GM12872 (cell line): ENCODE data around the gene CSH2.
"Not testable (repeated sequence)": the region's sequence is repeated elsewhere in the genome, so short reads cannot be mapped to it uniquely, and the experiment has no call there.

Experiments
- CTCF ChIP-seq: IDR thresholded peaks from 3 replicates; pipeline ENCODE4 v1.5.1; 2011; ENCODE audit warnings: low read depth, mild to moderate bottlenecking, low read length, moderate library complexity; ENCODE audit not compliant: insufficient read depth

The CSH2 gene

GRCh38 chr17:63873577-63873976 lies at the start of gene CSH2:
CSH2 (minus strand) TSS chr17:63873677; CDS start chr17:63873614, 63 bp downstream.
- TF ChIP-seq CTCF: not testable (repeated sequence)

- peak; percentile 99 for TF ChIP-seq CTCF
Observed at GRCh38 chr17:63919311-63919723, 45.8 kb upstream of the CSH2 start.

- TF ChIP-seq CTCF: not testable (repeated sequence)
Observed at GRCh38 chr17:63918789-63919305, 45.4 kb upstream of the CSH2 start, which contains the start of gene GH1. GH1 (minus strand) TSS chr17:63918839; CDS start chr17:63918776, 63 bp downstream.

GRCh38 chr17:63918305-63918704 lies 44.8 kb upstream of the CSH2 start:
- TF ChIP-seq CTCF: no peak

GRCh38 chr17:63917646-63918045 lies 44.2 kb upstream of the CSH2 start:
- TF ChIP-seq CTCF: no peak

GRCh38 chr17:63916566-63917185 lies 43.2 kb upstream of the CSH2 start:
- no peak for TF ChIP-seq CTCF

GRCh38 chr17:63914471-63914870 lies 41.0 kb upstream of the CSH2 start:
- no peak for TF ChIP-seq CTCF
